Measurements from ENCODE around the gene CYP19A1.

Gene CYP19A1

DNA sequence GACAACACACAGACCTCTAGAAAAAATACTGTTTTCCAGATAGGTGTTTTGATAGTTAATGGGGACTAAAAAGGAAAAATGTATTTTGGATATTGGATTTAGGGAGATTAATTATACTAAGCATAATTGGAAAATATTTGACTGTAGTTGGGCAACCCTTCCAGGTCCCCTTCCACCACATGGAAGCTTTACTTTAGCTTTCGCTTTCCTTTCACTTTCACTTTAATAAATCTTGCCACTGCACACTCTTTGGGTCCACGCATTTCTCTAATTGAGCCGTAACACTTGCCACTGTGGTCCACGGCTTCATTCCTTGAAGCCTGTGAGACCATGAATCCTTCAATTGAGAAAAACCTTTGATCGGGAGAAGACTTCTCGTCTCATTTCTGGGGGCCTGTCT is 18.6 kb upstream of the CYP19A1 start:
- no peak for DNase-seq (ENCODE audit: low spot score)

DNA sequence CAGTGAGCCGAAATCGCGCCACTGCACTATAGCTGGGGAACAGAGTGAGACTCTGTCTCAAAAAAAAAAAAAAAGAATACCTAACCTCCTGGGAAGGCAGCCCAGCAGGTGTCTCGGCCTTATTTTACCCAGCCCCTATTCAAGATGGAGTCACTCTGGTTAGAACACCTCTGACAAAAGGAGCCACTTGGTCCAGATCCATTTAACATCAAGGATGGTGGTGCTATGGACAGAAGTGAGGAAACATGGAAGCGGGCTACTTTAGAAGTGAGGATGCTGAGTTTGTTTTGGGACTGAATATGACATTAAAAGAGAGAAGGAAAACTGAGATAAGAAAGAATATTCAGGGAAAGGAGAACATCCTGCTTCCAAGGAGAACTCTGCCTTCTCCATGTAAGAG is 17.8 kb upstream of the CYP19A1 start:
- DNase-seq (ENCODE audit: low spot score) = no peak

DNA sequence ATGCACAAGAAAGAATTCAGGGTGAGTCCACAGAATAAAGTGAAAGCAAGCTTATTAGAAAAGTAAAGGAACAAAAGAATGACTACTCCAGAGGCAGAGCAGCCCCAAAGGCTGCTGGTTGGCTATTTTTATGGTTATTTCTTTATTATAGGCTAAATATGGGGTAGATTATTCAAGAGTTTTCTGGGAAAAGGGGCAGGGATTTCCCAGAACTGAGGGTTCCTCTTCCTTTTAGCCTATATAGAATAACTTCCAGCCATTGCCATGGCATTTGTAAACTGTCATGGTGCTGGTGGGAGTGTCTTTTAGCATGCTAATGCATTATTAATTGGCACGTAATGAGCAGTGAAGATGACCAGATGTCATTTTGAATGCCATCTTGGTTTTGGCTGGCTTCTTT is 16.7 kb upstream of the CYP19A1 start:
- DNase-seq (ENCODE audit: low spot score) = no peak

DNA sequence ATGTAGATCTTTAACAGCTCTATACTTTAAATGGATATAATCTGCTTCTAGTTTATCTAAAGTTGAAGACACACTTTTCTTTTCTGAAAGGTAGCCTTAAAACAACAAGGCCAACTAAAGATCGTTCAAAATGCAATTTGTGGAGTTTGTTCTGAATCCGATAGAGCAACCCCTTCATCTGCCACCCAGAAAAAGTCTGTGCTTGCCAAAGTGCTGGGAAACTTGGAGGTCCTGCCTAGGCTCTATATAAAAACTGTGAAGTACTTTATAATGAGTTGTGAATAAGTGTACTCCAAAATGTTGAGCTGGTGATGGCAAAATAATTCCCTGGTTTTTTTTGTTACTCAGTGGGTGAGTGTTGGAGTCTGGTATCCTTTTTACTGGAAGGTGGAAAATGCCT is 15.6 kb upstream of the CYP19A1 start:
- DNase-seq (ENCODE audit: low spot score) = no peak

DNA sequence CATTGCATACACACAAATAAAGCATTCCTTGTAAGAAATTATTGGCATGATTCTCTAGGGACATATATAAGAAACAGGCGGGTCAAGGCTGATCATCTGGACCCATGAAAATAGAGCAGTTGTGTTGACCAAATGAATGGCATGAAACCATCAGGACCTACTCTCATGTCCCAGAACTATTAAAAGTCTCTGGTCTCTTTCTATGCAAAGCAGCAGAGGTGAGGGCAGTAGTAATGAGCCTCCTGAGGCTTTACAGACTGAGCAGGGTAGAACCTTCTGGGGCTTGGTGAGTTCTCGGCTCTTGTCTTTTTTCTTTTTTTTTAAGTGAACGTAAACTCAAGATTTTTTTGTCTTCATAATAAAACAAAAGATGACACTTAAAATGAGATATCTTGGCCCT is 12.3 kb upstream of the CYP19A1 start:
- no peak for DNase-seq (ENCODE audit: low spot score)

DNA sequence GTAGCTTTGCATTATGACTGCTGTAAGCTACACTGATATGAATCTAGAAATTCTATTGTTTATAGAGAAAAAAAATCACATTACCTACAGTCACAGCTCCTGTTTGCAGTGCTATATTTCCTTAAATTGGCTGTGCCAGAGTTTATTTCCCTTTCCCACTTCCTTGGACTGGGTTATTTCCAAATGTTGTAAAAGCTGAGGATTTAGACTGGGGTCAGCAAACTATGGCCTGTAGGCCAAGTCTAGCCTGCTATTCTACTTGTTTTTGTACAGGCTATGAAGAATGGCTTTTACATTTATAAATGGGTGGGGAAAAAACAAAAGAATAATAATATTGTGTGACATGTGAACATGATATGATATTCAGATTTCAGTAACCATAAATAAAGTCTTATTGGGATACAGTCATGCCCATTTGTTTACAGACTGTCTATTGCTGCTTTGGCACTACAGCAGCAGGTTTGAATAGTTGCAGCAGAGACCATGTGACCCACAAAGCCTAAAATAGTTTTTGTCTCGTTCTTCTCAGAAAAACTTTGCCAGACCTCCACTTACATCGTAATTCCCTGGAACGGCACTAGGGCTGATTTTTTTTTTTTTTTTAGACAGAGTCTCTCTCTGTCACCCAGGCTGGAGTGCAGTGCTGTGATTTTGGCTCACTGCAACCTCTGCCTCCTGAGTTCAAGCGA is 10.9 kb upstream of the CYP19A1 start:
- no peak for DNase-seq (ENCODE audit: low spot score)

DNA sequence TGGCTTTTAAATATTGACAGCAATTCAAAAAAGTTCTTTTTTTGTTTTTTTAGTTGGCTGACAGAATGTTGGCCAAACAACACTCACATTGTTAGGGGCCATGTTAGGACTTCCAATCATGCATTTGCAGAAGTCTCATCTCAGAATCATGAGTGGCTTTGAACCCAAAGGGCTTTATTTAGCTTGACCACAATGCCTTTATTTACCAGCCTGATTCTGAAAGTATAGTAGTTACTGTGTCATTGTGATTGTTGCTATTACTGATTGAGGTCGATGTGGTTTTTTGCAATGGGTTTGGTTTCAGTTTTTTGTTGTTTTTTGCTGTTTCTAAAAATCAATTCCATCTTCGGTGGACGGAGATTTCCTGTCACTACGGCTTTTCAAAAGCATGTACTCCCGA is 10.3 kb upstream of the CYP19A1 start:
- DNase-seq (ENCODE audit: low spot score) = no peak

DNA sequence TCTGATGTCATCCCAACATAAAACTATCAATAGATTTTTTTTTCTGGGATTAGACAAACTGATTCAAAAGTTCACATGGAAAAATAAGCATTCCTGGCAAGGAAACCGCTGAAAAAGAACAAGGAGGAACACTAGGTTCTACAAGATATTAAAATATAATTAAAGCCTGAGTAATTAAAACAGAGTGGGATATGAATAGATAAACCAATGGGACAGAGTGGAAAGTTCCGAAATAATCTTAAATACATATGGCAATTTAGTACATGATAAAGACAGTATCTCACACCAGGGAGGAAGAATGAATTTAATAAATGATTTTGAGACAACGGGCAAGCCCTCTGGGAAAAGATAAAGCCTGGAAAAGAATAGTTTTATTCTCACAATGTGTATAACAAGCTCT is 7.7 kb upstream of the CYP19A1 start:
- DNase-seq (ENCODE audit: low spot score) = no peak

DNA sequence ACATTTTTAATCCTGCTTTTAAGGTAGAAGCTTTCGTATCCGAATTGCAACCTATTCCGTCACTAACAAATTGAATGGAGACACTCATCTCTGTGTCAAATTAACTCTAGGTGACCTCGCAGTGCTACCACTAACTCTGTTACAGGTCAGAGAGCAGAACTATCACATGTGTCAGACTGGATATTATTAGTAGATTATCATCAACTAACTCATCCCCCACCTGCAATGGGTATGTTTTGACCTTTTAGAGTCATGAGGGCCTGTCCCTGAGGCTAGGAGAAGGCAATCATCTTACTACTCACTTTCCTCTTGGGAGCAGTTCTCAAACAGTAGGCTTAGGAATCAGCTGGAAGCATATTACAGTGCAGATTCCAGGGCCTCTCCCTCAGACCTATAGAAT is 5.1 kb upstream of the CYP19A1 start:
- no peak for DNase-seq (ENCODE audit: low spot score)

DNA sequence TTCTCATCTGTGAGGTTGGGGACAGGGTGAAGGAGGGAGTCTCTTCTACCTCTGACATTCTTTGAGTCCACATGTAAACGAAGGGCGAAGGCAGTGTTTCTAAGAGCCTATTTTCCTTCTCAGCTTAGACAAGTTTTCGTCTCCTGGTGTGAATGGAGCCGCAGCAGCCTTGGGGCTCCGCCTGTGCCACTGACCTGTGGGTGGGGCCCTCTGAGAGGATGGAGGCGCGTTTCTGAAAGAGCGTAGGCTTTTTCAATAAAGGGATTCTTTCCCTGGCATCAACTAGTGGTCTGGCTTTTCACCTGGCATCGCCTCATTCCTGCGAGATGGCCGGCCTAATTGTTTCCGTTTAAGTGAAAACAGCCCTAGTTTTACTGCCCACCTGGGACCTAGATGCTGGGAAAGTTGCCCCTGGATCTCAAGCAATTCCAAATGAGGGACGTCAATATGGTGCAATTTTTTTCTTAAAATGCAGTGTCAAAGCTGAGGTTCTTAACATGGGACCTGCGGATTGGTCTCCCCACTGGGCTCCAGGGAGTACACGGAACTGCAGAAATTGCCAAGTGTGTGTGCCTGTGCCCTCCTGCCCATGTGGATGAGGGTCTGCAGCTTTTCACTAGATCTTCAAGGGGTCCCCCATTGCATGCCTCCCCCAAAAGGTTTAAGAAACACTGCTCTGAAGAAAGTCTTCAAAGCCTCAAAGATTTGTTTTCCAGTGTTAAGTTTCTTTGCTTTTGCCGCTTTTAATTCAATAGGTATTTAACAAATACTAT is 4.0 kb upstream of the CYP19A1 start:
- DNase-seq (ENCODE audit: low spot score) = no peak

DNA sequence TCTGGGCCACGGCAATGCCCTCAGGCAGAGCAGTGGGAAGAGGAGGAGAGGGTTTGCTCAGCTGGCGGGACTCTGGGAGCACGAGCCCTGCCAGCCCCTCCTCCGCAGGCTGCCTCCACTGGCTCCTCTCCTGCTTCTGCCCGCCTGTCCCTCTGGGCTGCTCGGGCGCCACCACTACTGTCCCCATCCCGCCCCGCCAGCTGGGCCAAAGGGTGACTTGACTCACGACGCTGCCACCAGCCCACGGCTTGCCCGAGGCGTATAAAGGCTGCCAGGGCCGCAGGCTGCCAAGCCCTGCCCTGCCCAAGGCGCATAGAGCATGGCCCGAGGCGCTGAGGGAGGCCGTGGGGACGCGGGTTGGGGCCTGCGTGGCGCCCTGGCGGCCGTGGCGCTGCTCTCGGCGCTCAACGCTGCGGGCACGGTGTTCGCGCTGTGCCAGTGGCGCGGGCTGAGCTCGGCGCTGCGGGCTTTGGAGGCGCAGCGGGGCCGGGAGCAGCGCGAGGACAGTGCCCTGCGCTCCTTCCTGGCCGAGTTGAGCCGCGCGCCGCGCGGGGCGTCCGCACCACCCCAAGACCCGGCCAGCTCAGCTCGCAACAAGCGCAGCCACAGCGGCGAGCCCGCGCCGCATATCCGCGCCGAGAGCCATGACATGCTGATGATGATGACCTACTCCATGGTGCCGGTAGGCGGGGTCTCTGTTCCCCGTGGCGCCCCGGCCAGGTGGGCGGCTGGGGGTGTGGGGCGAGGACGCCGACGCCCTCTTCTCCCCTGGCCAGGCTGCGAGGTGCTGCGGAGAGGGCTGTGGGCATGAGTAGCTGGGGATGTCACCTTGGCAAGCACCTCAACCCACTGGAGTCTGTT is 3.2 kb upstream of the CYP19A1 start, which contains the start of gene GLDN:
Gene GLDN, plus strand, starts transcription at position 290 of the 861 bp plus-strand sequence. Its CDS starts 30 bp downstream, at position 320.
- DNase-seq (ENCODE audit: low spot score) = no peak

DNA sequence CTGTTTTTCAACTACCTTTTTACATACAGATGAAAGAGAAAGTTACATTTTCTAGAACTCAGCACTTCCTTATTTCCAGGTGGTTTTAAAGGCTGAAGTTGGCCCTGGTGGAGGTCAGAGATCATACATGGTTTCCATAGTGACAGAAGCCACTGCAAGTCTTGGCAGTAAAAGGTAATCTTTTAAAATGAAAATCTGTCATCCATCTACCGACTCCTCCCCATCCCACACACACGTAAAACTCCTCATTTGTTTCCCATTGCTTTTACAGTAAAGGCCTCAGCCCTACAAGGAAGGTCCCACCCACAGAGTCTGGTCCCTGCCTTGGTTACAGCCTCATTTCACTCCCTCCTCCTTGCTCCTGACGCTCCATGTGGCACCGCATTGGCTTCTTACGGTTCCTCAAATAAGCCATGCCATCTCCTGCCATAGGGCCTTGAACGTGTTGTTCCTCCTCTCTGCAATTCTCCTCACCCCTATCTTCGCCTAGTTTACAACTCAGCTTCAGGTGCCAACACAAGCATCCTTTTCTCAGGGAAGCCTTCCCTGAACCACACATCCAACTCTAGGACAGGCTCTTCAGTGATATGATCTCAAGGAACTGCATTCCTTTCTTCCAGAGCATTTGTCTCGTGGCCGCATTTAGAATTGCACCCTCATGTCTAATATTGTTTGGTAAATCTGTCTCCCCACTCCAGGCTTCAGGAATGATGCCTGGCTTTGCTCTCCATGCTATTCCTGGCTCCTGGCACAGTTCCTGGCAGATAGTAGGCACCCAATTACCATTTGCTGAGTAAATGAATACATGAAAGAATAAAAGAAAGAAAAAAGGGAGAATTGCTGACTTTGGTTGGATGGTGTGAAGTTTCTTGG is 2.6 kb downstream of the CYP19A1 start:
- peak; percentile 8 for DNase-seq (ENCODE audit: low spot score)

DNA sequence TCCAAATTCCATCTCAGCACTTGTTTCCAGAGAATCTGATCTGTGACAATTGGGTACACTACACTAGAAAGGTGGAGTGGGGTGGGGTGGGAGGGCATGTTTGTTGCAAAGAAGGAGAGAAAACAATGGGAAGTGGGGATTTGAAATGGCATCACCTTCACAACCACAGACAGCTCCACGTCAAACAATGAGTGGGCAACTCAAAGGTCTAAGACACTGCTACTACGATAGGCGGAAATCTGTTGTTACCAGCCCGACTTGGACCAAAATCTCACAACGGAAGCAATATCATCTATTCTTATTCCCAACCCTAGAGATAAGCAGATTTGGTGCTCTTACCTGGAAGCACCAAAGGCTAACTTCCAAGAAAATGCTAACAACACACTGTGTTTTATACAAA is 3.3 kb downstream of the CYP19A1 start:
- DNase-seq (ENCODE audit: low spot score) = no peak

DNA sequence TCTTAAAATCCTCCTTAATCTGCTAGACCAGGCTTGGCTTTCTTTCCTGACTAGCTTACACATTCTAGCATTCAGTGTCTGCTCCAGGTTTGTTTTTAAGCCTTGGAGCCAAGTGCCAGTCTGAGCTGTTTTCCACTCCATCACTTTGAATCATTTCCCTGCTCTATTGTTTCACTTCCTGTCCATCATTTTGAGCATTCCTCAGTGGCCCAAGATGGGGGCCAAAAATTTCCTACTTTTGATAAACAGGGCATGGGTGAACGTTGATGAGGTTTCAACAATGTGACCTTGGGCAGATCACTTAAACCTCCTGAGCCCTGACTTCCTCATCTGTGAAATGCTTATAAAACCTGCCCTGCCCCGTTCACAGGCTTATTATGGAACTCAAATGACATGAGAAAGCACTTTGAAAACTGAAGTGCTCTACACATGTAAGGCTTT is 4.4 kb downstream of the CYP19A1 start:
- no peak for DNase-seq (ENCODE audit: low spot score)

DNA sequence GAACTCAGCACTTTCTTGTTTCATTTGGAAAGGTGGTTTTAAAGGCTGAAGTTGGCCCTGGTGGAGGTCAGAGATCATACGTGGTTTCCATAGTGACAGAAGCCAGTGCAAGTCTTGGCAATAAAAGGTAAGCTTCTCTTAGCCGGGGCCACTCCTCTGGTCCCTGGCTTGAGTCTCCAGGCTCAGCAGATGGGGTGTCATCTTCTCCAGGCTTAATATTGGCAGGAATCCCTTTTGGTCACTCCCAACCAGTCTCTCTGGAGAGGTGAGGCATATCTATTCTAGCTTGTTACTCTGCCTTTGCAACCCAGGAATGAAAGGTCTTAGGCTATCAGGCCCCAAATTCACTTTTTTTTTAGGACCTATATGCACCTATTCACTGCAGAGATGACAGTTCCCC is 4.8 kb downstream of the CYP19A1 start:
- DNase-seq (ENCODE audit: low spot score) = no peak

DNA sequence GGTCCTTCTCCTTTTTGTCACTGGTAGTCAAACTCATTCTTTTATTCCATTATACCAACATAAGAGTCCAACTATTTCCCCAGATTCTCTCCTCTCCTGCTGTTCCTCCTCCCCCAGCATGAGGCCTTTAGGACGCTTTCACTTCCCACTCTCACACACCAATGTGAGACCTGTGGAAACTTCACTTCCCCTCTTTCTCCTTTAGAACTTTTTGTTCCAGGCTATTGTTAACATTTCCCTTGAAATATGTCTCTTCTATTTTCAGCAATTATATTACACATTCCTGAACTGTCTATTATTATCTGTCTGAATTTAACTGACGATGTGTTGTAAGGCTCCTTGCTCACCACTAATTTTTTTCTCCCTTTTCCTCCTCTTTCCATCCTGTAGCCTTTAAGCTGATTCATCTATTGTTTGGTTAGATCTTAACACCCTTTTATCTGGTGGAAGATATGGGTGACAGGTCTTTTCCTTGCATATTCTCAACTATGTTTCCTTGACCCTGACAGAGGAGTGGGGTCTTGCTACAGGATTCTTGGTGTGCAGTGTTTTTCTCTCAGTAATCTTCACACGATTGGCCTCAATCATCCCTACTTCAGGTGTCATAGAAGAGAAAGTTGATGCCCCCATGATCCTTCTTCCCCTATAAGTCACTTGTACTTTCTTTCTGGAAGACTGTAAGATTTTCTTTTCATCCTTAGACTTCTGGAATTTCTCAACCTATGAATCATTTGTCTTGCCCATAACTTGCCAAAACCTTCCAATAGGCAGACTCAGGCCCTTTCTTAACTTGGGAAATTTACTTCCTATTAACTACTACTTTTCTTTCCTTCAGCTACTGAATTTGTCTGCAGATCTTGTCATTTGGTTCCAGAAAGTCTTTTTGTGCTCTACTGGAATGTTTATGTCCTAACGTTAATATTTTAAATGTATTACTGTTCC is 5.9 kb downstream of the CYP19A1 start:
- DNase-seq (ENCODE audit: low spot score) = no peak

DNA sequence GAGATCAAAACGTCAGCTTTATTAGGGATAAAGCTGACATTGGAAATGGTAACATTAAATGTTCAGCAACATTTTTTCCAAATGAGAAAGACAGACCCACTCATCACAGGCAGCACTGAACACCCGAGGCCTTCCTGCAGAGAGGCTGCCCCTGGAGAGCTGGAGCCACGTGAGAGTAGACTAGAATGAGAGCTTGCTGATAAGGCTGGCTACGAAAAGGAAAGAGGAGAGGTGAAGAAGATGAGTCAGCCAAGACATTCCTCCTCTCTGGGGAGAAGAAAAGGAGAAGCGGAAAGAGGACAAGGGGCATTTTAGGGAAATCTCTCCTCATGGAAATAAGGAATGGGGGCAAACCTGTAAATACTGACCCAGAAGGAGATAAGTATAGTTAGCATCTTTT is 7.3 kb downstream of the CYP19A1 start:
- no peak for DNase-seq (ENCODE audit: low spot score)

DNA sequence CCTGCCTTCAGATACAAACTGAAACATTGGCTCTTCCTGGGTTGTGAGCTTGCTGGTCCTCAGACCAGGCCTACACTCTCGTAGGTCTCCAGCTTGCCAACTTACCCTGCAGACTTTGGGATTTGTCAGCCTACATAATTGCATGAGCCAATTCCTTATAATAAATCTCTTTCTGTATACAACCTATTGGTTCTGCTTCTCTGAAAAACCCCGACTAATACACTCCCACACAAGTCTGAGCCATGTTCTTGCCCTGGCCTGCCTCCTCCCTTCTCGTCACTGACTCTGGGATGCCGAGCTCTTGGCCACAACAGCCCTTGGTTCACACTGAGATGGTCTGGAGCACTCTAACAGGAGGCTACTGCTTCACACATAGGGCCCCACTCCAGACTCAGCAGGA is 9.5 kb downstream of the CYP19A1 start:
- DNase-seq (ENCODE audit: low spot score) = no peak

DNA sequence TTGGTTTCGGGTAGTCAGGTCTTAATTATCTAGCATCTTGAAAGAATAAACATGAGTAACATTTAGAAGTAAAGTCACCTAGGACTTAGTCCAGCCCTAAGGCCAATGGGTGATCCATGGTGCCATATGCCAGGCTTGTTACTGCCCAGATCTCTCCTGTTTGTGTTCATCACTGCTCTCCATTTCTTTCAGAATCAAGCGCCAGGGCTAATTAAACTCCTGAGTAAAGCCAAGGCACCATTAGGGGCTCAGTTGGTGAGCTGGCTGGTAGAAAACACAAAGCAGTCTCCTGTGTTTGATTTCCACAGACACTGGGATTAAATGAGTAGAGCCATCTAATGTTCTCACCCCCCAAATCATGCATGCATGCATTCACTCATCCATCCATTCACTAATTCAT is 11.3 kb downstream of the CYP19A1 start:
- no peak for DNase-seq (ENCODE audit: low spot score)

DNA sequence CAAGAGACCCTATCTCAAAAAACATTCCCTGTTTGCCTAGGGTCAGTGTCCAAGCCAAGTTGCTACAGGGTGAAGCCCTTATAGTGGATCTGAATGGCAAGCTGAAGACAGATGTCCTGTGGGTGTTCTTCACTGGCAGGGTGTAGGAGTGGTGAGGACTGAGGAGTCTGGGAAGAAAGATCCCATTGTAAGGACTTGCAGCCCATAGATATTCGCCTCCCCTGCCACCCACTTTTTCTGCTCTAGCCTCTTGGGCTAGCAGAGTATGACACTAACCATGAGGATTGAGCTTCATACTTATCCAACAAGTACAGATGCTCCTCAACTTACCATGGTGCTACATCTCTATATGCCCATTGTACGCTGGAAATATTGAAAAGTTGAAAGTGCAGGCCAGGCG is 13.2 kb downstream of the CYP19A1 start:
- no peak for DNase-seq (ENCODE audit: low spot score)

DNA sequence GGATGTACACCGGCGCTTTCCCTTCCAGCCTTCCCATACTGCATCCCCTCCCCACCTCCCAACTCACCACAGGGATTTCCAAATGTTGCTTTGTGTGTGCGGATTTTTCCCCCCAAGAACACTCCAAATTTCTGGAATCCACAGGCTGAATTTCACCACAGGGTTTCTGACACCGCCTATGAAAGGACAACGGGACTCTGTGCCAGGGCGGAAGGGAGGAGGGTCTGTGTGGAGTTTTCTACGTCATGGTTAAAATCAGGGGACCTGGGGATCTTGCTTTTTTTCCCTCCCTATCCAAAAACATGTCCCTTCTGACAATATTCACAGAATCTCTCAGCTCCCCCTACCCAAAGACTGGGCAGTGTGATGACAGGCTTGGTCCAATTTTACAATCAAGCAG is 14.6 kb downstream of the CYP19A1 start:
- DNase-seq (ENCODE audit: low spot score) = no peak
